Esophagus squamous epithelium (tissue), 4 donors: ENCODE measurements around the gene ANKS1B.

Experiments used
- CTCF ChIP-seq, 6 experiments: fragments of 450-650 bp in 4 of 6; fragments of 200-600 bp in 2 of 6; sonication (generic) in 2 of 6; IDR thresholded peaks; one replicate each; pipeline ENCODE4 v1.5.1; 2016 to 2019; ENCODE audit warnings: antibody characterized with exemption in 6 of 6, mild to moderate bottlenecking in 4 of 6, moderate library complexity in 4 of 6
- POLR2A ChIP-seq, 4 donors: fragments of 450-650 bp; IDR thresholded peaks; one replicate each; pipeline ENCODE4 v1.6.1; 2017; ENCODE audit warnings: antibody characterized with exemption in 4 of 4, mild to moderate bottlenecking in 4 of 4, moderate library complexity in 3 of 4

- TF ChIP-seq POLR2A (IDR thresholded peaks at IDR 0.05) (no peak), CTCF (IDR thresholded peaks at IDR 0.05) (no peak)
These were observed 414 bp upstream of the ANKS1B start for GRCh38 chr12:99985129-99985570.
